GM18861 (cell line): ENCODE data around the gene CORO2A.
"Not testable (repeated sequence)": the region's sequence is repeated elsewhere in the genome, so short reads cannot be mapped to it uniquely, and the experiment has no call there.

Source experiments
- ATAC-seq: cut with Tn5 transposase; IDR thresholded peaks from one replicate; pipeline ENCODE4 v1.9.1; 2021; ENCODE audit not compliant: unreplicated experiment

CORO2A gene

DNA sequence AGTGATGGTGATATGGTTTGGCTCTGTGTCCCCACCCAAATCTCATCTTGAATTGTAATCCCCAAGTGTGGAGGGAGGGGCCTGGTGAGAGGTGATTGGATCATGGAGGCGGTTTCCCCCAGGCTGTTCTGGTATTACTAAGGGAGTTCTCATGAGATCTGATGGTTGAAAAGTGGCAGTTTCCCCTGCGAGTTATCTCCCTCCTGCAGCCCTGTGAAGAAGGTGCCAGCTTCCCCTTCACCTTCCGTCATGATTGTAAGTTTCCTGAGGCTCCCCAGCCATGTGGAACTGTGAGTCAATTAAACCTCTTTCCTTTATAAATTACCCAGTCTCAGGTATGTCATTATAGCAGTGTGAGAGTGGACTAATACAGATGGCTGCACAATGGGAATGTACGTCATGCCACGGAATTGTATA lies 17.9 kb downstream of the CORO2A start:
- ATAC-seq: not testable (repeated sequence)

DNA sequence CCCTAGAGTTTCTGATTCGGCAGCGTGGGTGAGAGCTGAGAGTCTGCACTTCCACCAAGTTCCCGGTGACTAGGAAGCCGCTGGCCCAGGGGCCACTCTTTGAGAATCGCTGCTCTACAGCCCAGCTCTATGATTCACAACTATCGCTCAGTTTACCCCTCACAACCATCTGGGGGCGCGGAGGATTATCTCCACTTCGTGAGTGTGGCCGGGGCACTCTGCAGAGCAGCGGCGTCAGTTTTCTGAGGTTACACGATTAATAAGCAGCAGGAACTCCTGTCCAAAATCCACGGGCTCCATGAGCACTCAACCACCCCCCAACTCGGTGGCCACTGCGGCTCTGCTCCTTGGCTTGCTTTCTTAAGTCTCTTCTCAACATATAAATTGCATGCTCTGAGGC lies 19.3 kb downstream of the CORO2A start:
- ATAC-seq: no peak

DNA sequence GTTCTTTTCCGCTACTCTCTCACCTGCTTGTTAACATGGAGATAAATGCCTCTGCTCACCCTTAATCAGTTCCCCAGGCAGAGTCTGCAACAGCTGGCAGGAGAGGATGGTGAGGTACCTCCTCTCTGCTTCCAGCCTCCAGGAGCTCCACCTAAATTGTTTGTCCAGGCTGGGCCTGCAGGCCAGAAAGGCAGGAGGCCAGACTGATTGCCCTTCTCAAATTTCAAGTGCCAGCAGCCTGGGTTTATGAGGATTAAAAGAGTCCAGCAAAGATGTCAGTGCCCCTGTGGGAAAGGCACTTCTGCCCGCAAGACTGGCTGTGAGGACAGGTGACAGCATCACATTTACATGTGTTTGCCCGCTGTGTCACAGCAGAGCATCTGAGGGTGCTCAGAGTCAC lies 19.8 kb downstream of the CORO2A start:
- no peak for ATAC-seq

DNA sequence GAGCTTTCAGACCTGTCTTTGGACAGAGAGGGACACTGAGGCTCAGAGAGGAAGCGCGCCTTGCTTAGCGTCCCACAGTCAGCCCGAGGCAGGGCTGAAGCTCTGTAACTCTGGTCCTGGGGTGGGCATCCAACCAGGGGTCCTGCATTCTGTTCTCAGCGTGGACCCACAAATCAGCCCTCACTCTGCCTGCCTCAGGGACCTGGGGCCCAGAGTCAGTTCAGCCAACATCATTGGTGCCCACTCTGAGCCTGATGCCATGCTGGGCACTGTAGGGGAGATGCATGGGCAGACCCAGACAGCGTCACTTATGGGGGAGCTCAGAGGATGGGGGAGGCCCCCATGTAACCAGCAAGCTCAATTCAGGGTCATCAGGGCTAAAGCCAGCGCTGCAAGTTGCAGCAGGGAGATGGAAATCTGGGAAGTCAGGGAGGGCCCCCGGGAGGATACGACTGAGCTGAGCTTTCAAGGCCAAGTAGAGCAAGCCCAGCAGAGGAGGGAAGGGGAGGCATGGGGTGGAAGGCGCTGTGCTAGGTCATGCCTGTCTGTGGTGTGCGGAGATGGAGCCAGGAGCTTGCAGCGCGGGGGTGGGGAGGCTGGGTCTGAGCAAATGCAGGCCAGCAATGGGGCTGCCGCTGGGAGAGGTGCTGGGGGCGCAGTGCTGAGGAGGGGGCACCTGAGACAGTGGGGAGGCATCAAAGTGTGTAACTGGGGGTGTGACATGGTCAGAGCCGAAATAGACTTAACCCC lies 21.1 kb downstream of the CORO2A start:
- ATAC-seq: no peak

DNA sequence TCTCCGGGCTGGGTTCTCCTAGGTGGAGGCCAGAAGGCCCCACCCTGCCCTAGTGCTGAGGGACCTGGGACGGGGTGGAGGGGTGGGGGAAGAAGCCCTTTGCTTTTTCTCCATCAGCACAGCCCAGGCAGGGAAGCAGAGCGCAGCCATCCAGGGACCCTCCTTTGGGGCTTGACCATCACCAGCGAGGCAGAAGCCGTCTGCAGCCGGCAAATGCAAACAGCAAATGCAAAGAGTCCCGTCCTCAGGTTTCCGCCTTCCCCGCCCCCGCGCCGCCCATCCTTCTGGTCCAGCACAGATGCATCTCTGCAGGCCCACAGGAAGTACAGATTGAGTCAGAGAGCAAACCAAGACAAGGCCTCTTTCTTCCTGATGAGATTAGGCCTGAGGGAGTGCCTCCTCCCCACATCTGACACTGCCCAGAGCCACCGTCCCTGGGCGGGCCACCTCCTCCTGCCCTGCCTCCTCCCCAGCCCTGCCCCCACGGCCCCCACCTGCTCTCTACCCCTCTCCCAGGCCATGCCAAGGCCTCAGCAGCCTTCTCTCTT lies 23.4 kb downstream of the CORO2A start:
- peak; percentile 96 for ATAC-seq

DNA sequence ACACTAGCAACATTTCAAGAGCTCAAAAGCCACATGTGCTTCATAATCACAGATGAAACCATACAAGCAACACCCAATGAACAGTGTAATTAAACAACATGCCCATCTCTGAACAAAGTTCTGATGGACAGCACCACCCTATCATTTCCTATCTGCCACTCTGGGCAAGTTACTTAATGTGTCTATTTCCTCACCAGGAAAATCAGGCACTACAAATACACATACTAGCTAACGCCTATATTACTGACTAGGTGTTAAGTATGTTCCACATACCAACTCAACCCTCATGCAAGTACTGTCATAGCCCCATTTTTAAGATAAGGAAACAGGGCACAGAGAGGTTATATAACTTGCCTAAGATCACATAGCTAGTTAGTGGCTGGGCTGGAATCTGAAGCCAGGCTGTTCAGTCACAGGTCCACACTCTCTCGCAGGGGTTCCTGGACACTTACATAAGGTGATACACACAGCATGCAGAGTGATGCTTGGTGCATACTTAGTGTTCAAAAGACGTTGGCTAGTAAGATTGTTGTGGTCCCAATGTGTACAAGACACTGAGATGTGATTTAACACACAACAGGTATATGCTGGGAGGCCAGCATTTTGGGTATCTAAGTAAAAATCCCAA lies 24.2 kb downstream of the CORO2A start:
- no peak for ATAC-seq

DNA sequence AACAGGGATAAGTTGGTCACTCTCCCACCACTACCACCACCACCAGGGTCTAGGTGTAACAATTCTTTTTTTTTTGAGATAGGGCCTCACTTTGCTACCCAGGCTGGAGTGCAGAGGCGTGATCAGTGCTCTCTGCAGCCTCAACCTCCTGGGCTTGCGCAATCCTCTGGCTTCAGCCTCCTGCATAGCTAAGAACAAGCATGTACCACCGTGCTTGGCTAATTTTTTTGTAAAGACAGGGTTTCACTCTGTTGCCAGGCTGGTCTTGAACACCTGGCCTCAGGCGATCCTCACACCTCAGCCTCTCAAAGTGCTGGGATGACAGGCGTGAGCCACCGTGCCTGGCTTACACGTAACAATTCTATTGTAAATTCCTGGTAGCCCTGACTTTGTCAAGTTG lies 27.5 kb downstream of the CORO2A start:
- no peak for ATAC-seq

DNA sequence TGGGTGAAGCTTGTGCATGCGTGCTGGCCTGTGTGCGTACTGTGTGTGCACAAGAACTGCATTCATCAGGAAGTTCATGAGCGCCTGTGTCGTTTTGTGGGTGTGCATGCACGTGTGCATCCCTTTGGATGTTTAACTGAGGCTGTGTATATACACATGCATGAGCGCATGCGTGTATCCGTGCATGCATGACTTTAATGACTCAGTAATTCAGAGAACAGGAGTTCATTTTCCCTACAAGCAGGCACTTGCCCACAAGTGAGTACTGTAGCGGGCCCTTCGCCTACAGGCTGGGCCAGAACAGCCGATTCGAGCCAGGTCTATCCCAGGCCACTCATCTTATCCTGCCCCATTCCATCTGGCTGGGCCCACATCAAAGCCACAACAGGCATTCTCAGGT lies 29.8 kb downstream of the CORO2A start:
- ATAC-seq: no peak

DNA sequence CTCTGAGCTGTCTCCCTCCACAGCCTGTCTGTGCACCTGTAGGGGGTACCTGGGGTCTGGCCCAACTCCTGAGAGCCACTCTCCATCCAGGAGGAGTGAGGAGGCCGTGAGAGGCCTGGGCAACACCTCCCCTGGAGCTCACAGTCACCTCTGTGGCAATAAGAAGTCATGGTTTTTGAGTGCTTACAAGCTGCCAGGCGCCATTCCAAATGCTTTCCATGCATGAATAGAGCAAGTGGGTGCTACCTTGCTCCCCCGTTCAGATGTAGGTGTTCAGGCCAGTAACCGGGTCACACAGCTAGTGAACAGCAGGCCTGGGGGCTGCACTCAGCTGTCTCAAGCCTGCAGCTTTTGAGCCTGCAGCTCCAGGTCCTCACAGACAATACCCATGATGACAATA lies 30.6 kb downstream of the CORO2A start:
- no peak for ATAC-seq

DNA sequence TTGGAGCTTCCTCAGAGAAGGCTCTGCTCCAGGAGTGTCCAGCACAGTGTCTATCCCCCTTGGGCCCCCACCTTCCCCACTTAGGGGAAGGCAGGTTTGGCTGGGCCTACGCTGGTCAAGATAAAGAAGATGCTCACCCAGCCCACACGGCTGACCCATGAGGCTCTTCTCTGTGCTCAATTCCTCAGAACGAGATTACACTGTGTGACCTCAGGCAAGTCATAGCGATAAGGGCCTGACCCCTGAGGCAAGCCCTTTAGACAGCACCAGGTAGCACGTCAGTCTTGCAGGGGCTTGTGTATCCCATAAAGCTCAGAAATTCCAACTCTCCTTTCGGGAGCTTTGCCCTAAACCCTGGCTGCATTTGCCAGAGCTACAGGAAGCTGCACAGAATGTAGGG lies 32.6 kb downstream of the CORO2A start:
- ATAC-seq: no peak

DNA sequence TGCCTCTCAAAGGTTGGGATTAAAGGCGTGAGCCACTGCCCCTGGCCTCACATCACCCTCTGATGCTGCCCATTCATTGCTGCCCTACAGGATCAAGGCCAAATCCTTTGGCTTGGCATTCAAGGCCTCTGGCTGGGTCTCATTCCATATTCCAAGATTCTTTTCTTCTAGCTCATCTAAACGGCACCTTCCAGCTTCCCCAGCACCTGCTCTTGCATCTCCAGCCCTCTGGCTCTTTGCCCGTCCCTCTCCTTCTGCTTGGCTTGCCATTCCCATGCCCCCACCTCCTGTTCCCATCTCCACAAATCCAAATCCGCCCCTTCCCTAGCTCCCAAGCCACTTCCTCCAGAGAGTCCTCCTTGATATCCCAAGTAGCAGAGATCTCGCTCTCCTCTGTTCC lies 33.1 kb downstream of the CORO2A start:
- no peak for ATAC-seq

DNA sequence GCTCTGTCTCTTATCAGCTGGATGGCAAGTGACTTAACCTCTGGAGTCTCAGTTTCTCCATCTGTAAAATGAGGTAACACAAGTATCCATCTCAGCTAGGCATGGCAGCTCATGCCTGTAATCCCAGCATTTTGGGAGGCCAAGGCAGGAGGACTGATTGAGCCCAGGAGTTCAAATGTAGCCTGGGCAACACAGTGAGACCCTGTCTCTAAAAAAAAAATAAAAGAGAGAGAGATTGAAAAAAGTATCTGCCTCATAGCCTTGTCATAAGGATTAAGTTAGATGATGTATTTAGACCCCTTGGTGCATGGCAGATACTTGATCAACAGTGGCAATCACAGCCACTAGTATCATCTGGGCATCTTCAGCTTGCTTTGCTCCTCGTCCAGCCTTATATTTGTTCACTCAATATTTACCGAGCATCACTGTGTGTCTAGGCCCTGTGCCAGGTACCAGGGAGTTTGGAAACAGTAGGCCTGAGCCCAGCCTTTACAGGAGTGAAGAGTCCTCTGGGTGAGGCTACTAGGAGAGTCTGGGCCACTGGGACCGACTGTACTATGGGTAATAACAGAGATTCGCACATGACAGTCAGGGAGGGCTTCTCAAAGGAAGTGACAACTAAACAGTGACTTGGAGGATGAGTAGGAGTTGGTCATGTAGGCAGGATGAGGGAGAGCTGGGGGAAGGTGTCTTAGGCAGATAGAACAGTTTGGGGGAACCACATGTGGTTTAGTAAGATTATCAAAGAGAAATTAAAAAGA lies 34.2 kb downstream of the CORO2A start:
- ATAC-seq: no peak

DNA sequence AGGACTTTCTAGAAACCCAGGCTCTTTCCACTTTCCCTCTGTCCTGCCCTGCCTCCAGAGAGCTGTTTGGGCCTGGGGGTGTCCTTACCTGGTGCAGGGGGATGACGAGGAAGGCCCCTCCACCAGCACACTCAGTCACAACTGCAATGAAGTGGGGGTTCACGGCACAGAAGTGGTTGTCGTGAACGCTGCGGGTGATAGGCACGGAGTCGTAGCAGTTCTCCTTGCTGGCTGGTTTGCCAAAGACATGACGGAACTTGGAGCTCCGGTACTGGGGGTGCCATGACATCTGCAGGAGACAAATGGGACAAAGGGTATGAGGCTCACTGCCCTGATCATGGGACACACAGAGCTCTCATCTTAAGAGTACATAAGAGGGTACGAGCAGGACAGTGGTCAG lies 35.1 kb downstream of the CORO2A start:
- no peak for ATAC-seq

DNA sequence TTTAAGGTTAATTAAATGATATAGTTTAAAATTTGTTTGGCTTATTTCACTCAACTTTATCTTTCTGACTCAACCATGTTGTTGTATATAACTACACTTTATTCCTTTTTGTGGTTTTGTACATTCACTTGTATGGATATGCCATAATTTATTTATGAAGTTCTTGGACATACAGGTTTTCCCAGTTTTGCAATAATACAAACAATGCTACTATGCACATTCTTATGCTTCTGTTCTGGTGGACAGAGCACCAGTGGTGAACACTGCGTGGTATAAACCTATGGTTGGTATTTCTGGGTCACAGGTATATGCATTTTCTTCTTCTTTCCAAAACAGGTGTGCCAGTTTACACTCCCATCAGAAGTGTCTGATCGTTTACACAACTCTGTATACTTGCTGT lies 37.8 kb downstream of the CORO2A start:
- ATAC-seq: no peak

DNA sequence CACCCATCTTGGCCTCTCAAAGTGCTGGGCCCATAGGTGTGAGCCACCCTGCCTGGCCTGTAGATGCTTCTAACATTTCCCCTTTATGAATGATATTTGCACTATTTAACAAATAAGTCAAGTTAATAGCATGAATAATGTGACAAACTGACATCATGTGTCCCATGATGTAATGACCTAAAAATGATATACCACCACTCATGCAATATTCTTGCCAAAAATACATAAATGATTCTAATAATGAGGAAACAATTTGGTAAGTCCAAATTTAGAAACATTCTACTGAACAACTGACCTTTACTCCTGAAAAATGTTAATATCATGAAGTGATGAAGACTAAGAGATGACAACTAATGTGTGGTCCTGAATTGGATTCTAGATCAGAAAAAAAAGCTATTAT lies 39.9 kb downstream of the CORO2A start:
- ATAC-seq: no peak

DNA sequence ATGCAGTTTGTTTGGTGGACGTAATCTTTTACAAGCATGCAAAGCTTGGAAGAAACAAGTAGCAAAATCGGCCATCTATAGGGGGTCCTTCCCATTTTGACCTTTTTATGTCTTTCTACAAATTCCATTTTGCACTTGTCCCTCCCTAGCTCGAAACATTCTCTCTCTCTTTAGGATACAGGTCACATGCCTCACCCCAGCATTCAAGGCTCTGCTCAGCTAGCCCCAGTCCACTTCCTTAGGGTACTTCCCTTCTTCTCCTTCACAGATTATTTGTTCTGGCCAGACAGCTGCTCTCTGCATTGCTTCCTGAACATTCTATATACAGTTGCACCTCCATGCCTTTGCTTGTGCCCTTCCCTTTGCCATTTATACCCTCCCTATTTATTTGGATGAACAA lies 41.7 kb downstream of the CORO2A start:
- no peak for ATAC-seq

DNA sequence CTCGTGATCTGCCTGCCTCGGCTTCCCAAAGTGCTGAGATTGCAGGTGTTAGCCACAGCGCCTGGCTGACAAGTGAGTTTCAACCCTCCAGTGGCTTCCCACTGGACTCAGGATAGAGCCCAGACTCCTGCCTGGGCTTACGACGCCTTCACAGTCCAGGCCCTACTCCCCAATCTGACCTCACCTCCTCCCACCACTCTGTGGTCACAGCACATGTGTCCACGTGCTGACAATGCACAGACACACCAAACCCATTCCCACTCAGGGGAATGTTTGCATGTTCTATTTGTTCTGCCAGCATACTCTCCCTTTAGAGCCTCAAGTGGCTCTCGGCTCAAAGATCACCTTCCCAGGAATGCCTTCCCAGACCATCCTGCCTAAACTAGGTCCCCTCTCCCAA lies 42.3 kb downstream of the CORO2A start:
- no peak for ATAC-seq

DNA sequence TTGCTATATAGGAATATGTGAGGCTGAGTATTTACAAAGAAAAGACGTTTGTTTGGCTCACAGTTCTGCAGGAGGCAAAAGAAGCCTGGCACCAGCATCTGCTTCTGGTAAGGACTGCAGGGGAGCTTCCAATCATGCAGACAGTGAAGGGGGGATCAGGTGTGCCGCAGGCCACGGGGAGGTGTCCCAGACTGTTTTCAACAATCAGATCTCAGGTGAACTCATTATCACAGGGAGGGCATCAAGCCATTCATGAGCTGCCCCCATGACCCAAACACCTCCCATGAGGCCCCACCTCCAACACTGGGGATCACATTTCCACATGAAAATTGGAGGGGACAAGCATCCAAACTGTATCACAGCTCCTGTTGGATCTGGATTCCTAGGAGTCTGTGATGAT lies 43.0 kb downstream of the CORO2A start:
- no peak for ATAC-seq

DNA sequence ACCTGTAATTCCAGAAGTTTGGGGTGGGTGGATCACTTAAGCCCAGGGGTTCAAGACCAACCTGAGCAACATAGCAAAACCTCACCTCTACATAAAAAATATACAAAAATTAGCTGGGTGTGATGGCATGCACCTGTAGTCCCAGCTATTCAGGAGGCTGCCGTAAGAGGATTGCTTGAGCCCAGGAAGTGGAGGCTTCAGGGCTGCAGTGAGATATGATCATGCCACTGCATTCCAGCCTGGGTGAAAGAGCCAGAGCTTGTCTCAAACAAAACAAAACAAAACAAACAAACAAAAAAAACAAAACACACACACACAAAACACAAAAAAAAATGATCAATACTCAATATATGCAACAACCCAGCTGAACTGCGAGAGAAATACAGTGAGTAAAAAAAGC lies 44.0 kb downstream of the CORO2A start:
- no peak for ATAC-seq

DNA sequence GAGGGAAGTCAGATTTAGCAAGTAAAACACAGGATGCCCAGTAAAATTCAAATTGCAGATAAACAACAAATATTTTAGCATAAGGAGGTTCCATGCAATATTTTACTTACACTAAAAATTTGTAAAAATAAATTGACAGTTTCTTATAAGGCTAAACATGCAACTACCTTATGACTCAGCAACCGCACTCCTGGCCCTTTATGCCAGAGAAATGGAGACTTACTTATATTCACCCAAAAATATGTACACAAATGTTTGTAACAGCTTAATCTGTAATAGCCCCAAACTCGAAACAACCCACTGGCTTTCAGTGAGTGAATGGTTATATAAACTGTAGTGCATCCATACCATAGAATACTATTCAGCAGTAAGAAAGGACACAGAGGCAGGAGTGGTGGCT lies 44.9 kb downstream of the CORO2A start:
- ATAC-seq: no peak

DNA sequence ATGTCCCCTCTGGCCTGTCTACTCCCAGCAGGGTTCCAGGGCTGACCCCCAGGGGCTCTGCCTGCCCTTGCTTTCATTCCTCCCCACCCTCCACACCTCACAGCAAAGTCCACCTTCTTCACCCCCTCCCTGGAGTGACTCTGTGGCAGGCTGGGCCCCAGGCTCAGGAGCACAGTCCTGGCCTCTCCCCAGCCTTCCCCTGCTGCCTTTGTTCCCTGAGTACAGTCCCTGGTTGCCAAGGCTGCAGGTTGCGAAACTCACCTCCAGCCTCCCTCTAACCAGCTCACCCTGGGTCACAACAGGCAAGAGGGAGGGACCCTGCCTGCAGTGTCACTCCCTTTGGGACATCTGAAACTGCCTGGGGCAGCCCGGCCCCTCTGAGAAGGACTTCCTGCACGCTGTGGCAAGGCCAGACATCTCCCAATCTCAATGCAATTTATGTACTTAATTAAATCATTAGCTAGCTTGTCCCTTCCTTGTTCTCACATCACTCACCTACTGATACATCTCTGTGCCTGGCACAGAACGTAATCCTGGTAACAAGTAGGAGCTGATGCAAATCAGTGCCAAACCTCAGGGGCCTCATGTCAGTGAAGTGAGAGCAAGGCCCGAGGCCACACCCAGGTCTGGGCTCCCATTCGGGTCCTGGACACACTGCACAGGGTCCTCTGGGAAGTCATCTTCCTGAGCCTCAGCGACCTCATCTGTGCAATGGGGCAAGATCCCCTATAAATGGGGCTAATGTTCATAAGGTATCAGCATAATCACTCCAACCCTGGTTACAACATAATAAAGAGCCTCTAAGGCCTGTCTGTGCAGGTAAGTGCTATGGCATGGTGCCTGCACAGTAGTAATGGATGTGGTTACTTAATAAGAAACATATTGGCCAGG lies 46.1 kb downstream of the CORO2A start:
- peak; percentile 39 for ATAC-seq
